Measurements from ENCODE around the gene C1orf87.

DNA sequence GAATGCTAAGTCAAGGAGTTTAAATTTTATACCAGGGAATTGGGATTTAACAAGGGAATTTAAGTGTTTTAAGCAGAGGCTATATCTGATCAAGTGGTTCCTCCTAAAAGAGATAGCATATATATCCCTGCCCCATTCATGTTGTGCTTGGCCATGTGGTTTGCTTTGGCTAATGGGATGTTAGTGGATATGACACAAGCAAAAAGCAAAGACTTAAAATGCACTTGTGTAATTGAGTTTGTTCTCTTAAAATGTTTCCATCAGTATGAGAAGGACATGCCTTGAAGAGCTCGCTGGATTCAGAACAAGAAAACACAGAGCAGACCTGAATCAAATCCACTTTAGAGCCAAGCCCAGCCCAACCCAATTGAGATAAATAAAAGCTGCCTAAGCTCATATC is 22.4 kb downstream of the C1orf87 start:
- TF ChIP-seq, protein P1, sequence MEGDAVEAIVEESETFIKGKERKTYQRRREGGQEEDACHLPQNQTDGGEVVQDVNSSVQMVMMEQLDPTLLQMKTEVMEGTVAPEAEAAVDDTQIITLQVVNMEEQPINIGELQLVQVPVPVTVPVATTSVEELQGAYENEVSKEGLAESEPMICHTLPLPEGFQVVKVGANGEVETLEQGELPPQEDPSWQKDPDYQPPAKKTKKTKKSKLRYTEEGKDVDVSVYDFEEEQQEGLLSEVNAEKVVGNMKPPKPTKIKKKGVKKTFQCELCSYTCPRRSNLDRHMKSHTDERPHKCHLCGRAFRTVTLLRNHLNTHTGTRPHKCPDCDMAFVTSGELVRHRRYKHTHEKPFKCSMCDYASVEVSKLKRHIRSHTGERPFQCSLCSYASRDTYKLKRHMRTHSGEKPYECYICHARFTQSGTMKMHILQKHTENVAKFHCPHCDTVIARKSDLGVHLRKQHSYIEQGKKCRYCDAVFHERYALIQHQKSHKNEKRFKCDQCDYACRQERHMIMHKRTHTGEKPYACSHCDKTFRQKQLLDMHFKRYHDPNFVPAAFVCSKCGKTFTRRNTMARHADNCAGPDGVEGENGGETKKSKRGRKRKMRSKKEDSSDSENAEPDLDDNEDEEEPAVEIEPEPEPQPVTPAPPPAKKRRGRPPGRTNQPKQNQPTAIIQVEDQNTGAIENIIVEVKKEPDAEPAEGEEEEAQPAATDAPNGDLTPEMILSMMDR (IDR thresholded peaks at IDR 0.05): no peak
- TF ChIP-seq EP300 (IDR thresholded peaks at IDR 0.05; ENCODE audit: low read depth) (no peak), POLR2AphosphoS5 (IDR thresholded peaks at IDR 0.05) (no peak)

Measured in transverse colon (tissue), 4 donors.